Nephron progenitor cell (in vitro differentiated cells): ENCODE measurements around the gene INPP5A.

Source experiments
- DNase-seq: peaks from one replicate; pipeline ENCODE4 v3.0.0; 2021
- H3K27ac Mint-ChIP-seq: 2 replicates; pipeline ENCODE4 v1.8.0; 2021; ENCODE audit warnings: mild to moderate bottlenecking, moderate library complexity, mixed read lengths
- H3K27me3 Mint-ChIP-seq: 2 replicates; pipeline ENCODE4 v1.8.0; 2021; ENCODE audit warnings: mild to moderate bottlenecking, low read depth, mixed read lengths; ENCODE audit not compliant: poor library complexity
- H3K36me3 Mint-ChIP-seq: 2 replicates; pipeline ENCODE4 v1.8.0; 2021; ENCODE audit warnings: low read depth, mixed read lengths
- H3K4me1 Mint-ChIP-seq: 2 replicates; pipeline ENCODE4 v1.8.0; 2021; ENCODE audit warnings: mixed read lengths
- H3K4me3 Mint-ChIP-seq: 2 replicates; pipeline ENCODE4 v1.8.0; 2021; ENCODE audit warnings: mild to moderate bottlenecking, moderate library complexity, mixed read lengths
- H3K9me3 Mint-ChIP-seq: 2 replicates; pipeline ENCODE4 v1.8.0; 2021; ENCODE audit warnings: mild to moderate bottlenecking, moderate library complexity, mixed read lengths
- TF ChIP-seq, protein P1 (sequence below): fragments of 200-600 bp; sonication (generic); IDR thresholded peaks from 2 replicates; pipeline ENCODE4 v1.5.0; 2021; ENCODE audit warnings: antibody characterized with exemption

The INPP5A gene

DNA sequence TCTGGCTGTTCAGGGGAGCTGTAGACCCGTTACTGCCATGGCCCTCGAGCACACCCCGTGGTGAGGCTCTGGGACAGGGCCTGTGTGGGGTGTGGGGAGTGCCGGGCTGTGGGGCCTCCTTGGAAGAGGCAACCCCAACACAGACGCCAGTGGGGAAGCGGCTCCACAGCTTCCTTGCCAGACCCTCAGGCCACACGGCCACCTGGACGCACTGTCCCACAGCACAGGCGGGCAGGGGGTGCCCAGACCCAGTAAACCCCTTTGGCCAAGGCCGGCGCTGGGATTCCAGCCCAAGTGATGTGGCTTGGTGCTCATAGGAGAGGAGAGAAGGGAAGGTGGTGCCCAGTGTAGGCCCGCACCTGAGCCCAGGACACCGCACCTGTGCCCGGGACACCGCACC is 261.3 kb downstream of the INPP5A start:
- Mint-ChIP-seq H3K4me1 (peaks cover 12% of the 10 kb centered on the region), H3K9me3 (peaks cover 14% of the 10 kb centered on the region), H3K27ac (no peak overlapping the region), H3K36me3 (no peaks in the 10 kb centered on the region), H3K4me3 (no peak overlapping the region), H3K27me3 (peaks cover 23% of the 10 kb centered on the region)
- TF ChIP-seq, protein P1, sequence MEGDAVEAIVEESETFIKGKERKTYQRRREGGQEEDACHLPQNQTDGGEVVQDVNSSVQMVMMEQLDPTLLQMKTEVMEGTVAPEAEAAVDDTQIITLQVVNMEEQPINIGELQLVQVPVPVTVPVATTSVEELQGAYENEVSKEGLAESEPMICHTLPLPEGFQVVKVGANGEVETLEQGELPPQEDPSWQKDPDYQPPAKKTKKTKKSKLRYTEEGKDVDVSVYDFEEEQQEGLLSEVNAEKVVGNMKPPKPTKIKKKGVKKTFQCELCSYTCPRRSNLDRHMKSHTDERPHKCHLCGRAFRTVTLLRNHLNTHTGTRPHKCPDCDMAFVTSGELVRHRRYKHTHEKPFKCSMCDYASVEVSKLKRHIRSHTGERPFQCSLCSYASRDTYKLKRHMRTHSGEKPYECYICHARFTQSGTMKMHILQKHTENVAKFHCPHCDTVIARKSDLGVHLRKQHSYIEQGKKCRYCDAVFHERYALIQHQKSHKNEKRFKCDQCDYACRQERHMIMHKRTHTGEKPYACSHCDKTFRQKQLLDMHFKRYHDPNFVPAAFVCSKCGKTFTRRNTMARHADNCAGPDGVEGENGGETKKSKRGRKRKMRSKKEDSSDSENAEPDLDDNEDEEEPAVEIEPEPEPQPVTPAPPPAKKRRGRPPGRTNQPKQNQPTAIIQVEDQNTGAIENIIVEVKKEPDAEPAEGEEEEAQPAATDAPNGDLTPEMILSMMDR: no peak
- no peak for DNase-seq

DNA sequence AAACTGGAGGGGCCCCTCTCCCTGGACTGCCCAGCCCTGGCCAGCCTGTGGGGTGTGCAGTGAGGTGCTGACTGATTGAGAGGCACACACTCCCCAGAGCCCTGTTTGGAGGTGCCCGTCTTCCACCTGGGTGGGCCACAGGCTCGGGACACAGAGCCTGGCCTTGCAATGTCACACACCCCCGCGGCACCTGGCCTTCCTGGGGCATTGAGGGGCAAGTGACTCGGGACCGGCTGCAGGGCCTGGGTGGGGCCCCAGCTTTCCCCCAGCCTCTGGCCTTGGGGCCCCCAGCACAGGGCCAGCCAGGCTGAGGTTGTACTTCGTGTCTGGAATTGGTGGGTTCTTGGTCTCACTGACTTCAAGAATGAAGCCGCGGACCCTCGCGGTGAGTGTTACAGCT is 262.3 kb downstream of the INPP5A start:
- peak overlapping the region; percentile 39 for H3K4me3 Mint-ChIP-seq
- H3K4me1 Mint-ChIP-seq: peaks cover 17% of the 10 kb centered on the region
- TF ChIP-seq, protein P1: no peak
- H3K27me3 Mint-ChIP-seq: peaks cover 23% of the 10 kb centered on the region
- H3K9me3 Mint-ChIP-seq: peaks cover 14% of the 10 kb centered on the region
- DNase-seq: no peak
- H3K27ac Mint-ChIP-seq: peak overlapping the region; percentile 83
- no peaks in the 10 kb centered on the region for H3K36me3 Mint-ChIP-seq

DNA sequence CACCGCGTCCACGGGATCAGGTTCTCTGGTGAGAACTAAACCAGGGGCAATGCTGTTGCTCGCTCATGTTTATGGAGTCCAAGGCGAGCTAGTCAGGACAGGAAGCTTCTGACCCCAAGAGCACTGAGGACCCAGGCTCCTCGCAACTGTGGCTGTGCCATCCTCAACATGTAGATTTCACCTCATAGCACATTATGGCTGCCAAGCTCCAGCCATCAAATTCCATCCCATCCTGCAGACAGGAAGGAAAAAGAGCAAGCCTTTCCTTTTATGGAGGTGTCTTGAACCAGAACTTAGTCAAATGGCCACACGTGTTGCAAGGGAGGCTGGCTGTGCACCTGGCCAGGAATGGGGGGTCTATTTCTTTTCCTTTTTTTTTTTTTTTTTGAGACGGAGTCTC is 264.5 kb downstream of the INPP5A start:
- Mint-ChIP-seq H3K9me3 (peaks cover 14% of the 10 kb centered on the region), H3K27ac (no peak overlapping the region), H3K4me1 (peaks cover 27% of the 10 kb centered on the region), H3K36me3 (no peaks in the 10 kb centered on the region), H3K4me3 (no peak overlapping the region), H3K27me3 (peaks cover 15% of the 10 kb centered on the region)
- TF ChIP-seq, protein P1: no peak
- no peak for DNase-seq

DNA sequence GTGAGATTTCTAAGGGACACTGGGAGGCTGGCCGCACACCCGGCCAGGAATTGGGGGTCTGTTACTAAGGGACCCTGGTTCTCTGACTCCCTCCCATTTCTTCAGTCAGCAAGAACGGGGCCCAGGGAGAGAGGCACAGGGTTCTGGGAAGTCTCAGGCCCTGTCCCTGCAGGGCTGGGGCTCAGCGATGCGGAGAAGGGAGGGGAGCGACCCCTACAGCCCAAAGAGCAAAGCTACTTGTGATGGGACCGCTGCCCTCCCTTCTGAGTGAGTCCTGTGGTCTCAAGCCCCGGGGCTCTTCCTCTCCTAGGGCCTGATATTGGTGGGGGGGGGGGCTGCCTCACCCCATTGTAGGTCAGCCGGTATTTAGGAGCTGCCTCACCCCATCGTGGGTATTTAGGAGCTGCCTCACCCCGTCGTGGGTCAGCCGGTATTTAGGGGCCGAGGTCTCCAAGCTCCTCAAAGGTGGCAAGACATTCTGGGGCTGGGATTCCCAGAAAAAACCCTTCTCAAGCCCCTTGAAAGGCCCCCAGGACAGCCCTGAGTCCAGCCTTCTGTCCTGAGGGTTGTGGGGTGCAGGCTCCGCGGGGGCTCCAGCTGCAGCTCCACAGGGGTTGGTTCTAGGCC is 265.2 kb downstream of the INPP5A start:
- H3K9me3 Mint-ChIP-seq: peaks cover 14% of the 10 kb centered on the region
- H3K36me3 Mint-ChIP-seq: no peaks in the 10 kb centered on the region
- peaks cover 27% of the 10 kb centered on the region for H3K4me1 Mint-ChIP-seq
- TF ChIP-seq, protein P1: no peak
- H3K4me3 Mint-ChIP-seq: no peak overlapping the region
- H3K27ac Mint-ChIP-seq: no peak overlapping the region
- no peak for DNase-seq
- peaks cover 10% of the 10 kb centered on the region for H3K27me3 Mint-ChIP-seq

DNA sequence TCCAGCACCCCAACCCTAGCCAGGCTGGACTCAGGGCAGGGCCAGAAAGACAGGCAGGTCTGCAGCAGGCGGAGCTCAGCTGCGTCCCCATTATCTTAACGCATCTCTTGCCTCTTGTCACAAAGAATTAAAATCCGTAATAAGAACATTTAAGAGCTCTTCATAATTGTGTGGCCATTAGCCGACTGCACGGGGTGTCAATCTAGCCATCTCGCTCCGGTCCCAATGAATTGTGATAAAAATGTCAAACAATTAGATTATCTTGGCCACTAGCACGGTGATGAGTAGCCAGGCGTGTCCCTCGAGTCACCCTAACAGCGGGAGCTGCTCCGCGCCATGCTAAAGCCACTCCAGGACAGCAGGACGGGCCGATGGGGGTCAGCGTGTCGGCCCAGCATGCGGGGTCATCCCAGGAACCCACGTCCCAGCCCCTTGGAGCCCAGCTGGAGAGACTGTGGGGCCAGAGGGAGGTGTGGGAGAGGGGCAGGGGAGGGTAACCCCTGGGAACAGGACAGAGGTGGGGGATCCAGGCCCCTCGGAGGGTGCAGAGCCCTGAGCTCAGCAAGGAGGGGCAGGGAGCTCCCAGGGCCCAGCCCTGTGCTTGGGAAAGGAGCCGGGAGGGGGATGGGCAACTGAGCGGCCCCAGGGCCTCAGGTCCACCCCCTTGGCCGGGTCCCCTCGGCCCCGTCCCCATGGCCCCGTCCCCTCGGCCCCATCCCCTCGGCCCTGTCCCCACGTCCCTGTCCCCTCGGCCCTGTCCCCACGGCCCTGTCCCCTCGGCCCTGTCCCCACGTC is 266.0 kb downstream of the INPP5A start:
- Mint-ChIP-seq H3K27me3 (peaks cover 3% of the 10 kb centered on the region), H3K27ac (peak overlapping the region; percentile 34)
- TF ChIP-seq, protein P1: no peak

More for the DNA sequence above, 266.0 kb downstream of the INPP5A start:
- Mint-ChIP-seq H3K4me3 (no peak overlapping the region), H3K4me1 (peaks cover 33% of the 10 kb centered on the region), H3K9me3 (peaks cover 14% of the 10 kb centered on the region), H3K36me3 (no peaks in the 10 kb centered on the region)
- no peak for DNase-seq
